ENCODE results near the gene JPT2.

GRCh38 chr16:1651974-1652312, 26.1 kb upstream of the JPT2 start:
- no peak for TF ChIP-seq POLR2A (IDR thresholded peaks at IDR 0.05; ENCODE audit: low read depth, low read length)
- no peak for TF ChIP-seq POLR2AphosphoS5 (IDR thresholded peaks at IDR 0.05; ENCODE audit: low read depth, low read length)
